ENCODE measurements around the gene TMEM217.

TMEM217 gene

GRCh38 chr6:37242429-37243052 lies 15.4 kb downstream of the TMEM217 start:
- H3K27ac Mint-ChIP-seq: peak overlapping the region; percentile 69
- peaks cover 37% of the 10 kb centered on the region for H3K4me1 Mint-ChIP-seq
- H3K9me3 Mint-ChIP-seq: peaks cover 2% of the 10 kb centered on the region
- ATAC-seq (peak; percentile 51), DNase-seq (ENCODE audit: low spot score in 2 of 2) (no peak)
- H3K36me3 Mint-ChIP-seq: peaks cover 12% of the 10 kb centered on the region
- no peak overlapping the region for H3K4me3 Mint-ChIP-seq

- Mint-ChIP-seq H3K36me3 (peaks cover 12% of the 10 kb centered on the region), H3K9me3 (no peaks in the 10 kb centered on the region), H3K4me3 (no peak overlapping the region), H3K4me1 (peaks cover 43% of the 10 kb centered on the region), H3K27ac (peak overlapping the region; percentile 69)
- ATAC-seq (no peak), DNase-seq (ENCODE audit: low spot score in 2 of 2) (no peak)
These were observed 16.0 kb downstream of the TMEM217 start for GRCh38 chr6:37241775-37242428.

GRCh38 chr6:37241131-37241530 lies 16.8 kb downstream of the TMEM217 start:
- no peak for ATAC-seq
- Mint-ChIP-seq H3K36me3 (peaks cover 12% of the 10 kb centered on the region), H3K27ac (no peak overlapping the region), H3K9me3 (no peaks in the 10 kb centered on the region), H3K4me3 (no peak overlapping the region), H3K4me1 (peaks cover 45% of the 10 kb centered on the region)
- no peak for DNase-seq (ENCODE audit: low spot score in 2 of 2)

- ATAC-seq: peak; percentile 93
- peak overlapping the region; percentile 30 for H3K4me3 Mint-ChIP-seq
These were observed 17.8 kb downstream of the TMEM217 start for GRCh38 chr6:37239950-37240713.

GRCh38 chr6:37239526-37239925 lies 18.4 kb downstream of the TMEM217 start:
- Mint-ChIP-seq H3K4me3 (peak overlapping the region; percentile 30), H3K4me1 (peaks cover 45% of the 10 kb centered on the region), H3K27ac (peak overlapping the region; percentile 85), H3K9me3 (no peaks in the 10 kb centered on the region), H3K36me3 (peaks cover 12% of the 10 kb centered on the region)
- ATAC-seq (no peak), DNase-seq (ENCODE audit: low spot score in 2 of 2) (no peak)

More at GRCh38 chr6:37239950-37240713, 17.8 kb downstream of the TMEM217 start:
- Mint-ChIP-seq H3K4me1 (peaks cover 45% of the 10 kb centered on the region), H3K36me3 (peaks cover 12% of the 10 kb centered on the region), H3K9me3 (no peaks in the 10 kb centered on the region), H3K27ac (peak overlapping the region; percentile 85)
- peak; percentile 64 to 88 for DNase-seq (ENCODE audit: low spot score in 2 of 2)

- Mint-ChIP-seq H3K4me1 (peaks cover 45% of the 10 kb centered on the region), H3K27ac (peak overlapping the region; percentile 48), H3K36me3 (peaks cover 12% of the 10 kb centered on the region), H3K4me3 (no peak overlapping the region), H3K9me3 (no peaks in the 10 kb centered on the region)
- ATAC-seq: no peak
- DNase-seq (ENCODE audit: low spot score in 2 of 2): no peak
These were observed 19.6 kb downstream of the TMEM217 start for GRCh38 chr6:37238381-37238780.

- H3K9me3 Mint-ChIP-seq: no peaks in the 10 kb centered on the region
- H3K36me3 Mint-ChIP-seq: peaks cover 12% of the 10 kb centered on the region
- DNase-seq (ENCODE audit: low spot score in 2 of 2) (no peak), ATAC-seq (no peak)
- no peak overlapping the region for H3K27ac Mint-ChIP-seq
- peaks cover 44% of the 10 kb centered on the region for H3K4me1 Mint-ChIP-seq
- H3K4me3 Mint-ChIP-seq: no peak overlapping the region
These were observed 20.2 kb downstream of the TMEM217 start for GRCh38 chr6:37237789-37238188.

GRCh38 chr6:37236921-37237320 lies 21.0 kb downstream of the TMEM217 start:
- Mint-ChIP-seq H3K9me3 (no peaks in the 10 kb centered on the region), H3K4me1 (peaks cover 36% of the 10 kb centered on the region), H3K36me3 (peaks cover 12% of the 10 kb centered on the region), H3K27ac (no peak overlapping the region), H3K4me3 (no peak overlapping the region)
- DNase-seq (ENCODE audit: low spot score in 2 of 2) (no peak), ATAC-seq (no peak)

GRCh38 chr6:37233541-37233940 lies 24.4 kb downstream of the TMEM217 start:
- Mint-ChIP-seq H3K4me3 (no peak overlapping the region), H3K27ac (no peak overlapping the region), H3K9me3 (no peaks in the 10 kb centered on the region), H3K36me3 (peaks cover 5% of the 10 kb centered on the region), H3K4me1 (peaks cover 30% of the 10 kb centered on the region)
- no peak for ATAC-seq
- no peak for DNase-seq (ENCODE audit: low spot score in 2 of 2)

GRCh38 chr6:37232430-37233017 lies 25.4 kb downstream of the TMEM217 start:
- ATAC-seq (no peak), DNase-seq (ENCODE audit: low spot score in 2 of 2) (no peak)
- Mint-ChIP-seq H3K4me3 (no peak overlapping the region), H3K4me1 (peaks cover 20% of the 10 kb centered on the region), H3K9me3 (no peaks in the 10 kb centered on the region), H3K27ac (no peak overlapping the region), H3K36me3 (peaks cover 5% of the 10 kb centered on the region)

- ATAC-seq (no peak), DNase-seq (ENCODE audit: low spot score in 2 of 2) (no peak)
- no peak overlapping the region for H3K27ac Mint-ChIP-seq
- no peak overlapping the region for H3K4me3 Mint-ChIP-seq
- peaks cover 5% of the 10 kb centered on the region for H3K36me3 Mint-ChIP-seq
- H3K4me1 Mint-ChIP-seq: peaks cover 11% of the 10 kb centered on the region
- no peaks in the 10 kb centered on the region for H3K9me3 Mint-ChIP-seq
These were observed 27.8 kb downstream of the TMEM217 start for GRCh38 chr6:37230104-37230503.

GRCh38 chr6:37225350-37226169 lies 32.4 kb downstream of the TMEM217 start:
- no peak for DNase-seq (ENCODE audit: low spot score in 2 of 2)
- Mint-ChIP-seq H3K36me3 (peaks cover 5% of the 10 kb centered on the region), H3K4me1 (peaks cover 23% of the 10 kb centered on the region), H3K9me3 (no peaks in the 10 kb centered on the region), H3K4me3 (no peak overlapping the region), H3K27ac (no peak overlapping the region)
- no peak for ATAC-seq

GRCh38 chr6:37222992-37223391 lies 35.0 kb downstream of the TMEM217 start:
- Mint-ChIP-seq H3K4me1 (peaks cover 12% of the 10 kb centered on the region), H3K27ac (no peak overlapping the region), H3K36me3 (no peaks in the 10 kb centered on the region), H3K4me3 (peak overlapping the region; percentile 68), H3K9me3 (no peaks in the 10 kb centered on the region)
- ATAC-seq (no peak), DNase-seq (ENCODE audit: low spot score in 2 of 2) (no peak)

GRCh38 chr6:37222125-37222967 lies 35.6 kb downstream of the TMEM217 start:
- DNase-seq (ENCODE audit: low spot score in 2 of 2): peak; percentile 56 to 86
- Mint-ChIP-seq H3K4me1 (peaks cover 12% of the 10 kb centered on the region), H3K9me3 (no peaks in the 10 kb centered on the region), H3K27ac (no peak overlapping the region), H3K36me3 (no peaks in the 10 kb centered on the region), H3K4me3 (peak overlapping the region; percentile 68)
- ATAC-seq: peak; percentile 98
